Esophagus (tissue), 2 donors: ENCODE data around the gene PBX2. TPM values are rescaled to one million over a fixed set of nuclear protein-coding genes. Genes with fewer than 3 reads are reported as not detected.
A peak's percentile ranks its signal among the peaks of the same experiment; 100 is the strongest.

Experiments
- H3K27ac ChIP-seq, 2 donors: one replicate each; pipeline ENCODE4 v1.5.1; 2013; ENCODE audit warnings: low read depth in 2 of 2, mild to moderate bottlenecking in 2 of 2, inconsistent platforms in 1 of 2, low read length in 1 of 2, moderate library complexity in 1 of 2
- H3K27me3 ChIP-seq, 2 donors: one replicate each; pipeline ENCODE4 v1.6.1; 2013; ENCODE audit warnings: low read length in 2 of 2, control low read depth in 1 of 2, mild to moderate bottlenecking in 1 of 2; ENCODE audit not compliant: insufficient read depth in 2 of 2, control insufficient read depth in 1 of 2
- H3K36me3 ChIP-seq, 2 donors: one replicate each; pipeline ENCODE4 v1.6.1; 2013; ENCODE audit warnings: low read length in 1 of 2; ENCODE audit not compliant: control insufficient read depth in 2 of 2, insufficient read depth in 2 of 2
- H3K4me1 ChIP-seq, 2 donors: one replicate each; pipeline ENCODE4 v1.6.1; 2013; ENCODE audit warnings: low read length in 1 of 2; ENCODE audit not compliant: control insufficient read depth in 2 of 2, insufficient read depth in 2 of 2
- H3K4me3 ChIP-seq, 2 donors: one replicate each; pipeline ENCODE4 v1.5.1; 2013; ENCODE audit warnings: low read length in 2 of 2, mild to moderate bottlenecking in 2 of 2, low read depth in 1 of 2, moderate library complexity in 1 of 2
- H3K9me3 ChIP-seq, 2 donors: one replicate each; pipeline ENCODE4 v1.6.1; 2013; ENCODE audit warnings: mild to moderate bottlenecking in 2 of 2, low read depth in 1 of 2, low read length in 1 of 2, moderate library complexity in 1 of 2; ENCODE audit not compliant: control insufficient read depth in 2 of 2, insufficient read depth in 1 of 2
- WGBS, 2 donors: extraction: QIAGEN DNeasy Blood & Tissue Kit; methylation state at CpG; one replicate each; pipeline ENCODE4 v1.1.7; 2013; 5-methylcytosine and 5-hydroxymethylcytosine counted together
- polyA plus RNA-seq, 2 donors: library from polyadenylated mRNA; stranded (reverse); fragments of 200-250 nt; gene quantifications; one replicate each; pipeline ENCODE4 v1.2.3, GENCODE V29; 2013
- donor health status: healthy with polysubstance abuse.
- donor health status: Bipolar disorder and iron deficiency.

PBX2 gene
- polyA plus RNA-seq, 2 donors, result 29.4 to 49.8 TPM

DNA sequence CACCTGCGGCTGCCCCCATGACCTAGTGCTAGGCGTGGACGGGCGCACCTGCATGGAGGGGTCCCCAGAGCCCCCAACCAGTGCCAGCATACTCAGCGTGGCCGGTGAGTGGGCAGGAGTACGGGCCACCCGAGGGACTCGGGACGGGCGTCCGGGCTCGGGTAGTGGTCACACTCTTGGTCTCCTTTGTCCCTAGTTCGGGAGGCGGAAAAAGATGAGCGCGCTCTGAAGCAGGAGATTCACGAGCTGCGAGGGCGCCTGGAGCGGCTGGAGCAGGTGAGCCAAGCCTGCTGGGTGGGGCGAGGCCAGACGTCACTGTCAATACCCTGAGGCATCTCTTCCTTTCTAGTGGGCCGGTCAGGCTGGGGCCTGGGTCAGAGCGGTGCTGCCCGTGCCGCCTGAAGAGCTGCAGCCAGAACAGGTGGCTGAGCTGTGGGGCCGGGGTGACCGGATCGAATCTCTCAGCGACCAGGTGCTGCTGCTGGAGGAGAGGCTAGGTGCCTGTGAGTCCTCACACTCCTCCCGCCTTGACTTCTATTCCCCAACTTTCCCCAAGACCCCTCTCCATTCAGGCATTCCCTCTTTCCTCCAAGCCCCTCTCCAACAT, 22.7 kb downstream of the PBX2 start:
- H3K27ac ChIP-seq, result no peak overlapping the region
- 74 to 77% methylated on average over 32 of the region's 32 CpGs for WGBS, 2 donors

DNA sequence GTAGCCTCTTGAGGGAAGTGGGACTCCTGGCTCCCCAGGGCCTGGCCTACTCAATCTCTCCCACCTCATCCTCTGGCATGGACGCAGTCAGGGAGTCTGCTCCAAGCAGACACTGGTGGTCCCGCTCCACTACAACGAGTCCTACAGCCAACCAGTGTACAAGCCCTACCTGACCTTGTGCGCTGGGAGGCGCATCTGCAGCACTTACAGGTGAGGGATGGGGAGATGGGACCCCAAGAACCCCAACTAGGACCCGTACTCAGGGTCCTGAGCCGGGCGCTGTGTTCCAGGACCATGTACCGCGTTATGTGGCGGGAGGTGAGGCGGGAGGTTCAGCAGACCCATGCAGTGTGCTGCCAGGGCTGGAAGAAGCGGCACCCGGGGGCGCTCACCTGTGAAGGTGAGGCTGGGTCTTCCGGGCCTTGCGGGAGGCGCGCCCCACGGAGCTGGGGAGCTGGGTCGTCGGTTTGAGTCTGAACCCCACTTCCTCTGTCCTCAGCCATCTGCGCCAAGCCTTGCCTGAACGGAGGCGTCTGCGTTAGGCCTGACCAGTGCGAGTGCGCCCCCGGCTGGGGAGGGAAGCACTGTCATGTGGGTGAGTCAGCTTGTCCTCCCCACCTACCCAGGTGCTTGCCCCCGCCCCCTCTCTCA, 23.5 kb downstream of the PBX2 start:
- 85% methylated on average over 30 of the region's 30 CpGs for WGBS, 2 donors
- Histone ChIP-seq H3K4me3 (no peak overlapping the region), H3K4me1 (peaks cover 0 to 3% of the 10 kb centered on the region in 2 donors), H3K27ac (no peak overlapping the region), H3K27me3 (no peaks in the 10 kb centered on the region), H3K9me3 (no peaks in the 10 kb centered on the region), H3K36me3 (peaks cover 0 to 49% of the 10 kb centered on the region in 2 donors)

More for the DNA sequence above, 22.7 kb downstream of the PBX2 start:
- no peak overlapping the region for H3K4me3 ChIP-seq
- peaks cover 0 to 3% of the 10 kb centered on the region in 2 donors for H3K4me1 ChIP-seq
- no peaks in the 10 kb centered on the region for H3K27me3 ChIP-seq
- H3K9me3 ChIP-seq, result no peaks in the 10 kb centered on the region
- H3K36me3 ChIP-seq, result peaks cover 0 to 49% of the 10 kb centered on the region in 2 donors

DNA sequence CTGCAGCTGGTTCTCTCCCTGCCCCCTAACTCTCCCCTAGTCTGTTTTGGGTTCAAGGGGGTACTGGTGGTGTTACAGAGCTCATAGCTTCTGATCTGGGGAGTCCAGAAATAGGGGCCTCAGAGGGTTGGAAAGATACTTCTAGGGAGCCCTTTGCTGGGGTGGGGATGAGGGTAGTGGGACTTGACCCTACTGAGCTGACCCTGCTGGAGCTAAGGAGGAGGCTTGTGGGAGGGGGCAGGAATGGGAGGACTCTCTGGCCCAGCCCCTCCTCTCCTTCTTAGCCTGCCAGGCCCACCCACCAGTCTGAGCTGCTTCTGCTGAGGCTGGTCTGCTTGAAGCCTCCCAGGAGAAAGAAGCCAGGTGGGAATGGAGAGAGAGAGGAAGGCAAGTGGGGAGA, 25.7 kb downstream of the PBX2 start, which contains the start of gene EGFL8:
Gene EGFL8, plus strand, starts transcription at position 301 of the 400 bp plus-strand sequence. CDS start 1,571 bp downstream, outside the sequence.
- H3K36me3 ChIP-seq, result peaks cover 0 to 33% of the 10 kb centered on the region in 2 donors
- H3K27me3 ChIP-seq, result no peaks in the 10 kb centered on the region
- no peak within 1 kb of the TSS for H3K4me3 ChIP-seq
- no peaks in the 10 kb centered on the region for H3K9me3 ChIP-seq
- H3K27ac ChIP-seq, result no peak within 1 kb of the TSS
- peaks cover 0 to 3% of the 10 kb centered on the region in 2 donors for H3K4me1 ChIP-seq

DNA sequence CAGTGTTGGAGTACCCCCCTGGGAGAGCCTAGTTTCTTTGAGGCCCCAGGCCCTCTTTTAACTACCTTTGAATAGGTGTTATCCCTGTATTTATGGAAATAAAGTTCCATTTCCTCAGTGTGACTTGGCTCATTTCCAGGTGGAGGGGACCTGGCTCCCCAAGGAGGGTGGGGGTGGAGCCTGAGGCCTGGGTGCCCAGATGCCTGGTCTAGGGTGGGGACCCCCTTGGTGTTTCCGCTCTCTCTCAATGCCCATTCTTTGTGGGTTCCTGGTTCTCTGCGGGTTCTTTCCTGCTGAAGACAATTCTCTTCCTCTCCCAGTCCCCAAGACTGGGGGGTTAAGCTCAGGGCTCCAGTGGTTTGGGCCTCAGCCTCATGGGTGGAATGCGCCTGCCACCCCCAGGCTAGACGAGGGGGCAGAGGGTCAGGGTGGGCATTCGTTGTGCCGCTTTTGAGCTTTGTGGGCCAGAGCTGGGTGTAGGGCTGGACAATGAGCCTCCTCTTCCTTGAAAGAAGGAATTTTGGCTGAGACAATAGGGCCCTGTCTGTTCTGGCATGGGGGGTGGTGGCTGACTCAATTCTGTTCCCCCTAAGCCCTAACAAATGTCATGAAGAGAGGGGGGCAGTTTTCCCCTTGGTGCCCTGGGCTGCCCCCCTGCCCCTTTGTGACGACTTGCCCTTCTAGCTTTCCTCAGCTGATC, 26.3 kb downstream of the PBX2 start:
- peaks cover 0 to 30% of the 10 kb centered on the region in 2 donors for H3K36me3 ChIP-seq
- no peaks in the 10 kb centered on the region for H3K27me3 ChIP-seq
- WGBS, 2 donors, result 86 to 88% methylated on average over 7 of the region's 7 CpGs
- peaks cover 0 to 3% of the 10 kb centered on the region in 2 donors for H3K4me1 ChIP-seq
- no peaks in the 10 kb centered on the region for H3K9me3 ChIP-seq
- H3K4me3 ChIP-seq, result no peak overlapping the region
- H3K27ac ChIP-seq, result no peak overlapping the region

DNA sequence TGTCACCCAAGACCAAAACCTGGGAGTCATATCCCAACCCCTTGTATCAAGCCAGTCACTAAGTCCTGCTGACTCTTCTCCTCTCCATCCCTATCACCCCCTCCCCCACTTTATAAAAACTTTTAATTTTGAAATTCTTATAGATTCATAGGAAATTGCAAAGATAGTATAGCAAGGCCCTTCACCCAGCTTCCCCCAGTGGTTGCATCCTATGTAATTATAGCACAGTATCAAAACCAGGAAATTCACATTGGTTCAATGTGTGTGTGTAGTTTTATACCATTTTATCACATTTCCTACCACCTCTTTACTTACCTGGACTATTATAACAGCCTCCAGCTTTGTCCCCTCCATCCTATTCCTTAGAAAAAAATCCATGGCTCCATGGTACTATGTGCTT, 31.9 kb downstream of the PBX2 start:
- Histone ChIP-seq H3K36me3 (peaks cover 4 to 24% of the 10 kb centered on the region in 2 donors), H3K27ac (no peak overlapping the region), H3K9me3 (no peaks in the 10 kb centered on the region), H3K4me1 (peaks cover 0 to 11% of the 10 kb centered on the region in 2 donors), H3K27me3 (no peaks in the 10 kb centered on the region), H3K4me3 (no peak overlapping the region)

DNA sequence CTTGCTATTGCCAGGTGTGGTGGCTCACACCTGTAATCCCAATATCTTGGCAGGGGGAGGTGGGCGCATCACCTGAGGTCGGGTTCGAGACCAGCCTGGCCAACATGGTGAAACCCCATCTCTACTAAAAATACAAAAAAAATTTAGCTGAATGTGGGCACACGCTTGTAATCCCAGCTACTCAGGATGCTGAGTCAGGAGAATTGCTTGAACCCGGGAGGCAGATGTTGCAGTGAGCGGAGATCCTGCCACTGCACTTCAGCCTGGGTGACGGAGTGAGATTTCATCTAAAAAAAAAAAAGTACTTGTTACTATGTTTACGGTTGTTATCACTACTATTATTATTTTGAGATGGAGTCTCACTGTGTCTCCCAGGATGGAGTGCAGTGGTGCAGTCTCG, 33.1 kb downstream of the PBX2 start:
- H3K36me3 ChIP-seq, result peaks cover 4 to 18% of the 10 kb centered on the region in 2 donors
- H3K4me1 ChIP-seq, result peaks cover 3 to 11% of the 10 kb centered on the region in 2 donors
- no peak overlapping the region for H3K4me3 ChIP-seq
- H3K27me3 ChIP-seq, result no peaks in the 10 kb centered on the region
- WGBS, 2 donors, result 89 to 91% methylated on average over 9 of the region's 9 CpGs
- no peaks in the 10 kb centered on the region for H3K9me3 ChIP-seq
- H3K27ac ChIP-seq, result no peak overlapping the region

DNA sequence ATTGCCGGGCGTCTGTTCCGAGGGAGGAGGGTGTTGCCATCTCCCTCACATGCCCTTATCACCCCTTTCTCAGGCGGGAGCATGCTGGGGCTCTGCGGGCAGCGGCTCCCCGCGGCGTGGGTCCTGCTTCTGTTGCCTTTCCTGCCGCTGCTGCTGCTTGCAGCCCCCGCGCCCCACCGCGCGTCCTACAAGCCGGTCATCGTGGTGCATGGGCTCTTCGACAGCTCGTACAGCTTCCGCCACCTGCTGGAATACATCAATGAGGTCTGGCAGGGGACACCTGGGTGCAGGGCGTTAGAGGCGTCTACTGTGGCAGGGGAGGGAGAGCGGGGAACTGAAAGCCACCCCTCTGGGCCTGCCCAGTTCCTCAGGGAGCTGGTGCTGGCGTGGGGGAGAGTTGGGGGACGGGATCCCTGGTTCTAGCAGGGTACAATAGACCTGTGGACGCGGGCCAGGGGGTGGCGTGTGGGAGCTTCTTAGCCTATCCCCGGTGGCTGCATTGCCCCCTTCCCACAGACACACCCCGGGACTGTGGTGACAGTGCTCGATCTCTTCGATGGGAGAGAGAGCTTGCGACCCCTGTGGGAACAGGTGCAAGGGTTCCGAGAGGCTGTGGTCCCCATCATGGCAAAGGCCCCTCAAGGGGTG, 35.4 kb downstream of the PBX2 start:
- peaks cover 4 to 18% of the 10 kb centered on the region in 2 donors for H3K36me3 ChIP-seq

DNA sequence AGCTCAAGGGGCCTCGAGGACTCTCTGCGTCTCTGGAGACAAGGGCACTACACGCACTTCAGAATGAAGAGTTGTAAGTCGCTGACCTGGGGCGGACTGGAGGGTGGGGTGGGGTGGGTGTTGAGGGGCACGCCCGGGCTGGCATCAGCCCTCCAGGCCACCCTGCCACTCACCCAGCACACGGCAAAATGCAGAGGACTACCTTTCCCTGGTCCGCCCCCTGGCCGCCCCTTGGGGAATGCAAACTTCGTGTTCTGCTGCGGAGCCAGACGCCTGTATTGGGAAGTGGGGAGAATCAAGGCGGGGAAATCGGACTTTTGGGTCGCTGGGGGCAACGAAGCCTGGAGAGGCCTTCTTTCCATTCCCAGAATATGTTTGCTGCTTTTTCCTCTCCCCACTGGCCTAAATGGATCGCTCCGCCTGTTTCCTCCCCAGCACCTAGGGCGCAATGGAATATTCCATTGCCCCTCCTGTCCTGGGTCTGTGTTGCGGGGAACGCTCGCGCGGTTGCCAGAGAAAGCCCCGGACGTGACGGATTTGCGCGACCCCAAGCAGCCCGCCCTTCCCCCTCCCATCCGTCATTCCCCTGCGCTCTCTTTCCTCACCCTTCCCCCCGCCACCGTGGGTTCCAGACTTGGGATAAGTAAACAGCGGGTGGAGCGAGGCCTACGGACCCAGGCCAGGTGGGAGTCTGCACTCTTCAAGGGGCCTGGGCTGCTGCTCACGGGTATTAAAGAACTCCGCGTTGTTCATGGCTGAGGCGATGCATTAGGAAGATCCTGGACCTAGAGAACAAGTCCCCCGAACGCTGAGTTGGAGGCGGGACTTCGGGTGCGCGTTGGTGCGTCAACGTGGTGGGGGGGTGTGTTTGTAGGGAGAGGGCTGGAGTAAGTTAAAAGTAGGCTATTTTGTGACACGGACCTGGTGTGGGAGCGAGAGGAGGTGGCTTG, 36.2 kb downstream of the PBX2 start, which contains the start of gene PPT2:
Gene PPT2, plus strand, starts transcription at position 578 of the 950 bp plus-strand sequence. CDS start 454 bp downstream, outside the sequence.
- peaks cover 3 to 11% of the 10 kb centered on the region in 2 donors for H3K4me1 ChIP-seq
- no peaks in the 10 kb centered on the region for H3K27me3 ChIP-seq
- H3K4me3 ChIP-seq, result peak within 1 kb of the TSS; percentile 75 to 92
- peak within 1 kb of the TSS; percentile 85 to 97 for H3K27ac ChIP-seq
- peaks cover 4 to 18% of the 10 kb centered on the region in 2 donors for H3K36me3 ChIP-seq
- H3K9me3 ChIP-seq, result no peaks in the 10 kb centered on the region
- WGBS, 2 donors, result 1% methylated on average over 52 of the region's 52 CpGs

More for the DNA sequence above, 35.4 kb downstream of the PBX2 start:
- H3K9me3 ChIP-seq, result no peaks in the 10 kb centered on the region
- no peaks in the 10 kb centered on the region for H3K27me3 ChIP-seq
- H3K4me3 ChIP-seq, result peak overlapping the region; percentile 75 to 92
- 3 to 5% methylated on average over 33 to 34 of the region's 34 CpGs for WGBS, 2 donors
- H3K27ac ChIP-seq, result peak overlapping the region; percentile 85 to 97
- H3K4me1 ChIP-seq, result peaks cover 3 to 11% of the 10 kb centered on the region in 2 donors
